Common myeloid progenitor, CD34-positive (primary cell): Measurements from ENCODE around the gene NFE2L1.

ENCODE experiments used
- CTCF ChIA-PET: fragments of 350-600 bp; sonication (Branson Sonifier 250); formaldehyde crosslinking; loops from one replicate; lab custom pipeline; 2021; ENCODE audit warnings: antibody characterized with exemption; lab: Charles Lee
- POLR2A ChIA-PET: fragments of 350-600 bp; sonication (Branson Sonifier 250); formaldehyde crosslinking; loops from one replicate; lab custom pipeline; 2021; ENCODE audit warnings: antibody characterized with exemption; lab: Charles Lee
- DNase-seq, 3 donors: peaks; one replicate each; pipeline versions ENCODE4 v3.0.0 to v3.0.0-alpha.2; 2013
- H3K27ac ChIP-seq, 2 experiments: 1 replicate in 1 of 2; 2 replicates in 1 of 2; pipeline ENCODE4 v1.7.0; 2013; ENCODE audit warnings: inconsistent platforms in 2 of 2, low read length in 2 of 2, mild to moderate bottlenecking in 2 of 2, low read depth in 1 of 2, moderate library complexity in 1 of 2; ENCODE audit not compliant: severe bottlenecking in 2 of 2, insufficient read depth in 1 of 2, poor library complexity in 1 of 2
- H3K27me3 ChIP-seq, 5 experiments: replicated peaks in 2 of 5; 1 replicate in 3 of 5; 2 replicates in 2 of 5; pipeline versions ENCODE4 v1.6.1 to v1.7.0; 2013; ENCODE audit warnings: low read length in 4 of 5, mild to moderate bottlenecking in 2 of 5, moderate library complexity in 2 of 5, inconsistent platforms in 1 of 5; ENCODE audit not compliant: insufficient read depth in 5 of 5, control insufficient read depth in 4 of 5
- H3K36me3 ChIP-seq, 4 experiments: 1 replicate in 2 of 4; 2 replicates in 2 of 4; pipeline versions ENCODE4 v1.6.1 to v1.7.0; 2013; ENCODE audit warnings: low read length in 3 of 4, control low read depth in 1 of 4, mild to moderate bottlenecking in 1 of 4; ENCODE audit not compliant: control insufficient read depth in 4 of 4, insufficient read depth in 4 of 4
- H3K4me1 ChIP-seq, 4 experiments: 1 replicate in 3 of 4; 2 replicates in 1 of 4; pipeline versions ENCODE4 v1.6.1 to v1.7.1; 2013; ENCODE audit warnings: low read length in 3 of 4, mild to moderate bottlenecking in 3 of 4, control low read depth in 1 of 4, inconsistent platforms in 1 of 4, moderate library complexity in 1 of 4; ENCODE audit not compliant: control insufficient read depth in 4 of 4, insufficient read depth in 4 of 4; ENCODE audit errors: control extremely low read depth in 1 of 4
- H3K4me3 ChIP-seq, 7 experiments: 1 replicate in 4 of 7; 2 replicates in 3 of 7; pipeline versions ENCODE4 v1.5.1 to v1.7.0; 2013; ENCODE audit warnings: mild to moderate bottlenecking in 7 of 7, low read length in 6 of 7, moderate library complexity in 6 of 7, inconsistent platforms in 2 of 7, low read depth in 2 of 7, control low read depth in 1 of 7; ENCODE audit not compliant: insufficient read depth in 4 of 7, control insufficient read depth in 1 of 7; ENCODE audit errors: extremely low read depth in 1 of 7
- H3K9me3 ChIP-seq, 5 experiments: 1 replicate in 4 of 5; 2 replicates in 1 of 5; pipeline versions ENCODE4 v1.6.1 to v1.7.1; 2013; ENCODE audit warnings: low read length in 4 of 5, mild to moderate bottlenecking in 2 of 5, inconsistent platforms in 1 of 5, low read depth in 1 of 5, moderate library complexity in 1 of 5; ENCODE audit not compliant: control insufficient read depth in 4 of 5, insufficient read depth in 2 of 5; ENCODE audit errors: control extremely low read depth in 1 of 5
- WGBS: methylation state at CpG from one replicate; pipeline ENCODE4 v1.1.5; 2013; ENCODE audit not compliant: insufficient coverage; 5-methylcytosine and 5-hydroxymethylcytosine counted together

NFE2L1 gene

DNA sequence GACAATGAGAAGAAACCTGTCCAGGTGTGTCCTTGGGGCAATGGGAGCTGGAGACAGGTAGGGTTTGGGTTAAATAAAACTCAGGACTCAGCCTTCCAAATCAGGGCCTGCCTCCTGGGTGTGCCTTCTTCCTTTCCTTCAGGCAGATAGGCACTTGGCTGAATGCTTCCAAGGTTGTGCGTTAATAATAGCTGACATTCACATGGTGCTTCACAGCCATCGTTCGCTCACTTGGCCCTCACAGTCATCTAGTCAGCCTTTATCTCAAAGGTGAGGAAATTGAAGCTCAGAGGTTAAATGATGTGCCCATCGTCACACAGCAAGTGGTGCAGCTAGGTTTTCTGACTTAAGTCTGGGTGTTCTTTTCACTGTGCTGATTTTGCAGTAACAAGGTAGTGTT lies 9.5 kb downstream of the NFE2L1 start:
- H3K36me3 ChIP-seq = peaks cover 22 to 95% (median 79%) of the 10 kb centered on the region in 4 experiments
- CTCF ChIA-PET = interaction anchor here (1.1 to 4.2 kb wide), 5 partner anchors 11 to 75 kb away, joined by 3 to 16 read pairs (median 7); no protein-coding TSS in a partner anchor

DNA sequence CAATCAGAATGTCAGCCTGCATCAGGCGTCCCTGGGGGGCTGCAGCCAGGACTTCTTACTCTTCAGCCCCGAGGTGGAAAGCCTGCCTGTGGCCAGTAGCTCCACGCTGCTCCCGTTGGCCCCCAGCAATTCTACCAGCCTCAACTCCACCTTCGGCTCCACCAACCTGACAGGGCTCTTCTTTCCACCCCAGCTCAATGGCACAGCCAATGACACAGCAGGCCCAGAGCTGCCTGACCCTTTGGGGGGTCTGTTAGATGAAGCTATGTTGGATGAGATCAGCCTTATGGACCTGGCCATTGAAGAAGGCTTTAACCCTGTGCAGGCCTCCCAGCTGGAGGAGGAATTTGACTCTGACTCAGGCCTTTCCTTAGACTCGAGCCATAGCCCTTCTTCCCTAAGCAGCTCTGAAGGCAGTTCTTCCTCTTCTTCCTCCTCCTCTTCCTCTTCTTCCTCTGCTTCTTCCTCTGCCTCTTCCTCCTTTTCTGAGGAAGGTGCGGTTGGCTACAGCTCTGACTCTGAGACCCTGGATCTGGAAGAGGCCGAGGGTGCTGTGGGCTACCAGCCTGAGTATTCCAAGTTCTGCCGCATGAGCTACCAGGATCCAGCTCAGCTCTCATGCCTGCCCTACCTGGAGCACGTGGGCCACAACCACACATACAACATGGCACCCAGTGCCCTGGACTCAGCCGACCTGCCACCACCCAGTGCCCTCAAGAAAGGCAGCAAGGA lies 10.4 kb downstream of the NFE2L1 start:
- Histone ChIP-seq H3K4me3 (no peak overlapping the region), H3K36me3 (peaks cover 22 to 92% (median 76%) of the 10 kb centered on the region in 4 experiments), H3K4me1 (peaks cover 0 to 2% (median under 1%) of the 10 kb centered on the region in 4 experiments), H3K9me3 (no peaks in the 10 kb centered on the region), H3K27ac (no peak overlapping the region), H3K27me3 (no peaks in the 10 kb centered on the region)
- ChIA-PET CTCF (interaction anchor here (1.1 to 4.2 kb wide), 6 partner anchors 10 to 32 kb away, joined by 4 to 16 read pairs (median 6); no protein-coding TSS in a partner anchor), POLR2A (interaction anchor here (1.0 kb wide), 1 partner anchor 163 kb away, joined by 3 read pairs; no protein-coding TSS in a partner anchor)
- DNase-seq = no peak
- WGBS = over 99% methylated on average over 11 of the region's 11 CpGs

More for the DNA sequence above, 9.5 kb downstream of the NFE2L1 start:
- no peak overlapping the region for H3K27ac ChIP-seq
- H3K9me3 ChIP-seq = no peaks in the 10 kb centered on the region
- no peaks in the 10 kb centered on the region for H3K27me3 ChIP-seq
- POLR2A ChIA-PET = no interaction called here
- no peak overlapping the region for H3K4me3 ChIP-seq
- DNase-seq = no peak
- 100% methylated on average over 4 of the region's 4 CpGs for whole genome bisulfite sequencing
- H3K4me1 ChIP-seq = peaks cover 0 to 11% (median 10%) of the 10 kb centered on the region in 4 experiments

DNA sequence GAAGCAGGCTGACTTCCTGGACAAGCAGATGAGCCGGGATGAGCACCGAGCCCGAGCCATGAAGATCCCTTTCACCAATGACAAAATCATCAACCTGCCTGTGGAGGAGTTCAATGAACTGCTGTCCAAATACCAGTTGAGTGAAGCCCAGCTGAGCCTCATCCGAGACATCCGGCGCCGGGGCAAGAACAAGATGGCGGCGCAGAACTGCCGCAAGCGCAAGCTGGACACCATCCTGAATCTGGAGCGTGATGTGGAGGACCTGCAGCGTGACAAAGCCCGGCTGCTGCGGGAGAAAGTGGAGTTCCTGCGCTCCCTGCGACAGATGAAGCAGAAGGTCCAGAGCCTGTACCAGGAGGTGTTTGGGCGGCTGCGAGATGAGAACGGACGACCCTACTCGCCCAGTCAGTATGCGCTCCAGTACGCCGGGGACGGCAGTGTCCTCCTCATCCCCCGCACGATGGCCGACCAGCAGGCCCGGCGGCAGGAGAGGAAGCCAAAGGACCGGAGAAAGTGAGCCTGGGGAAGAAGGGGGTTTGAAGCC lies 11.0 kb downstream of the NFE2L1 start:
- DNase-seq = no peak
- Histone ChIP-seq H3K4me3 (no peak overlapping the region), H3K9me3 (no peaks in the 10 kb centered on the region), H3K36me3 (peaks cover 22 to 89% (median 75%) of the 10 kb centered on the region in 4 experiments), H3K4me1 (no peaks in the 10 kb centered on the region), H3K27me3 (no peaks in the 10 kb centered on the region), H3K27ac (no peak overlapping the region)
- ChIA-PET POLR2A (interaction anchor here (1.0 kb wide), 1 partner anchor 164 kb away, joined by 3 read pairs; no protein-coding TSS in a partner anchor), CTCF (interaction anchor here (1.7 to 4.2 kb wide), 5 partner anchors 9 to 32 kb away, joined by 5 to 16 read pairs (median 7); no protein-coding TSS in a partner anchor)
- WGBS = 97% methylated on average over 32 of the region's 32 CpGs

DNA sequence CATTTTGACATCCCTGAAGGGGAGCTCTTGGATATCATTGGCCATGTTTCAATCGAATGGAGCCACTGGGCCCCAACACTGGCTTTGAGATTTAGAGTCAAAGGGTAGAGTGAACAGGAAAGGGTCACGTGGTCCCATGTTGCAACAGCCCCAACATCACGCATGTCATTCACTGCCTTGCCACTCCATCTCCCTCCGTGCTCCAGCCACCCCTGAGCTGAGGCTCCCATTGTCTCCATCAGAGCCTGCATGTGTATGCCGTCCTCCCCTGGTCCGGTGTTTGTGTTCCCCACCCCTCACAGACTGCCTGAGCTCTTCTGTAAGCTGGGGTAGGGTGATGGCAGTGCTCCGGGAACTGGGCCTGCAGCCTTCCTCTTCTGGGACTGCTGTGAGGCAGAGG lies 12.1 kb downstream of the NFE2L1 start:
- no peaks in the 10 kb centered on the region for H3K4me1 ChIP-seq
- H3K4me3 ChIP-seq = no peak overlapping the region
- H3K9me3 ChIP-seq = no peaks in the 10 kb centered on the region
- 84% methylated on average over 4 of the region's 7 CpGs for WGBS
- peaks cover 22 to 90% (median 80%) of the 10 kb centered on the region in 4 experiments for H3K36me3 ChIP-seq
- H3K27me3 ChIP-seq = no peaks in the 10 kb centered on the region
- POLR2A ChIA-PET = no interaction called here
- DNase-seq = no peak
- CTCF ChIA-PET = interaction anchor here (1.2 to 3.2 kb wide), 3 partner anchors 15 to 33 kb away, joined by 5 to 12 read pairs (median 9); no protein-coding TSS in a partner anchor
- H3K27ac ChIP-seq = no peak overlapping the region

DNA sequence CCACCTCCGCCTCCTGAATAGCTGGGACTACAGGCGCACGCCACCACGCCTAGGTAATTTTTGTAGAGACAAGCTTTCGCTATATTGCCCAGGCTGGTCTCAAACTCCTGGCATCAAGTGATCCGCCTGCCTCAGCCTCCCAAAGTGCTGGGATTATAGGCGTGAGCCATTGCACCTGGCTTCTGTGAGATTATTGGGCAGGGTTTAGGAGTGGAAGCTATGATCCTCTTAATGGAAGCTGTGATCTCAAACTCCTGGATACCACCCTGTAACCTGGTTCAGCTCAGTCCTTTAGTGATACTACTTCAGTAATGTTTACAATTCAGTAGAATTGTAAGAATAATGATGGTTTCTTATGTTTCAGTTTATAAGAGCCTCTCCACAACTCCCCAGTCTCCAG lies 14.1 kb downstream of the NFE2L1 start:
- CTCF ChIA-PET = interaction anchor here (0.8 to 3.2 kb wide), 8 partner anchors 10 to 86 kb away, joined by 3 to 12 read pairs (median 4); no protein-coding TSS in a partner anchor
- Histone ChIP-seq H3K4me1 (no peaks in the 10 kb centered on the region), H3K36me3 (peaks cover 17 to 82% (median 72%) of the 10 kb centered on the region in 4 experiments), H3K4me3 (no peak overlapping the region), H3K27ac (no peak overlapping the region), H3K27me3 (no peaks in the 10 kb centered on the region), H3K9me3 (no peaks in the 10 kb centered on the region)
- DNase-seq = no peak
- 100% methylated on average over 5 of the region's 7 CpGs for WGBS
- POLR2A ChIA-PET = no interaction called here

DNA sequence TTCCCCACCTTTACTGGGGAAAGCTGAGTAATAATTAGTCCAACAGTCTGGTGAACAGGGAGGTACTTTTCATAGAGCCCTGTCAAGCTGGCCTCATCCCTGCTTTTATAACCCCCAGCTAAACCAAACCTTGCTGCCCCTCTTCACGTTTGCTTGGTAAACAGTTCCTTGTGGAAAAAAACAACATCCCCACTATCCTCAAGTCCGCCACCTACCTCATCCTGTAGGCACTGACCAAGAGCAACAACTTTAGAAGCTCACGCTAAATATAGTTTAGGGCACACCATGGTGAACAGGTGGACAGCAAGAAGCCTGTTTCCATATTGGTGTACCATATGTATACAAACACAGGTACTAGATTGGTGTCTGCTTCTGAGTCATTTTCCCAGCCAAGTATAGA lies 16.5 kb downstream of the NFE2L1 start:
- no peaks in the 10 kb centered on the region for H3K4me1 ChIP-seq
- no peaks in the 10 kb centered on the region for H3K27me3 ChIP-seq
- no peaks in the 10 kb centered on the region for H3K9me3 ChIP-seq
- no peak overlapping the region for H3K4me3 ChIP-seq
- POLR2A ChIA-PET = interaction anchor here (0.6 kb wide), 1 partner anchor 93 kb away, joined by 3 read pairs; no protein-coding TSS in a partner anchor
- H3K36me3 ChIP-seq = peaks cover 9 to 71% (median 57%) of the 10 kb centered on the region in 4 experiments
- CTCF ChIA-PET = interaction anchor here (0.8 to 7.2 kb wide), 5 partner anchors 15 to 65 kb away, joined by 3 to 37 read pairs (median 4); no protein-coding TSS in a partner anchor
- DNase-seq = no peak
- no CpG with 5 or more reads among the region's 3 CpGs for WGBS
- H3K27ac ChIP-seq = no peak overlapping the region
